ENCODE results near the gene ATRN.
"Not testable (repeated sequence)": the region's sequence is repeated elsewhere in the genome, so short reads cannot be mapped to it uniquely, and the experiment has no call there.

Gene ATRN

DNA sequence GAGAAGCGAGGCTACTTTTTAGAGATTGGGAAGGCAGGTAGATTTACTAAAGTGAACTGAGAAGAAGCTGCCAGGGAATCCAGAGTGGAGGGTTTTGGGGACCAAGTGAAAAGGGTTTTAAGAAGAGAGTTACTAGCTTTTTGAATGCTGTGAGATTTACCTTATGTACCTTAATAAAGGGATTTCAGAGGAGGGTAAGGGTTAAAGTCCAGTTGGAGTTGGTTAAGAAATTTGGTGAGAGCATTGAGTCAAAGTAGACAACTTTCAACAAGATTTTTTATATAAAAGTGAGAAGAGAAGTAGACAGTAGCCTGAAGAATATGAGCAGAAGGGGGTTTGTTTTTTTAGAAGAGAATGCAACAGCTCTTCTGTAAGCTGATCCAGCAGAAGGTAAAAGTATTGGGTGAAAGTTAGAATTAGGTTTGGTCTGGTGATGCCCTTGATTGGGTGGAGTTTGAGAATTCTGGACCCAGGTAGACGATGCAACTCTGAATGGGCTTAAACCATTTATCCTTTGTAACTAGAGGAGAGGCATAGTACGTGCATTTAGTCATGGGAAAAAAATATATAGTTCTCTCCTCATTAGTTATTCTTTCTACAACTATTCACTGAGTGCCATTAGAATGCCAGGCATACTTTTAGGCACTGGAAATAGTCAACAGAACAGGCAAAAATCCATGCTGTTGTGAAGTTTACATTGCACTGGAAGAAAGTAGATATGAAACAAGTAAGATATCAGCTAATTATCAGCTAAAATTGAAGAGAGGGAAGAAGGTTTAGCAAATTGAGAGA, 44.8 kb downstream of the ATRN start:
- DNase-seq (ENCODE audit: low read depth in 3 of 3) = no peak

DNA sequence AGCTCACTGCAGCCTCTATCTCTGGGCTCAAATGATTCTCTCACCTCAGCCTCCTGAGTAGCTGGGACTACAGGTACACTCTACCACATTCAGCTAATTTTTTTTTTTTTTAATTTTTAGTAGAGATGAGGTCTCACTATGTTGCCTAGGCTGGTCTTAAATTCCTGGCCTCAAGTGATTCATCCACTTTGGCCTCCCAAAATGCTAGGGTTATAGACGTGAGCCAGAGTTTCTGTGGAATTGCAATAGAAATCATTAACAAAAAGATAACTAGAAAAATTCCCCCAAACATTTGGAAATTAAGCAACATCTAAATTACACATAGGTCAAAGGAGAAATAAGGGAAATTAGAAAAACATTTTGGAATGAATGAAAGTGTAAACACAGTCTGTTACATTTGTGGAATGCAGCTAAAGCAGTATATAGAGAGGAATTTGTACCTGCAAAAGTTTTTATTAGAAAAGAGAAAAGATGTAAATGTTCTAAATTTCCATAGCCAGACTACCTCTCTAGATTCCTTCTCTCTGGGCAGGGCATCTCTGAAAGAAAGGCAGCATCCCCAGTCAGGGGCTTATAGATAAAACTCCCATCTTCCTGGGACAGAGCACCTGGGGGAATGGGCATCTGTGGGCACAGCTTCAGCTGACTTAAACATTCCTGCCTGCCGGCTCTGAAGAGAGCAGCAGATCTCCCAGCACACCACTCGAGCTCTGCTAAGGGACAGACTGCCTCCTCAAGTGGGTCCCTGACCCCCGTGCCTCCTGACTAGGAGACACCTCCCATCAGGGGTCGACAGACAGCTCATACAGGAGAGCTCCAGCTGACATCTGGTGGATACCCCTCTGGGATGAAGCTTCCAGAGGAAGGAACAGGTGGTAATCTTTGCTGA, 51.3 kb downstream of the ATRN start:
- DNase-seq (ENCODE audit: low read depth in 3 of 3) = no peak

DNA sequence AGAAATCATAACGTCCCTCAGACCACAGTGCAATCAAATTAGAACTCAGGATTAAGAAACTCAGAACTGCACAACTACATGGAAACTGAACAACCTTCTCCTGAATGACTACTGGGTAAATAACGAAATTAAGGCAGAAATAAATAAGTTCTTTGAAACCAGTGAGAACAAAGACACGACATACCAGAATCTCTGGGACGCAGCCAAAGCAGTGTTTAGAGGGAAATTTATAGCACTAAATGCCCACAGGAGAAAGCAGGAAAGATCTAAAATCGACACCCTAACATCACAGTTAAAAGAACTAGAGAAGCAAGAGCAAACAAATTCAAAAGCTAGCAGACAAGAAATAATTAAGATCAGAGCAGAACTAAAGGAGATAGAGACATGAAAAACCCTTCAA, 53.9 kb downstream of the ATRN start:
- DNase-seq (ENCODE audit: low read depth in 3 of 3) = not testable (repeated sequence)

DNA sequence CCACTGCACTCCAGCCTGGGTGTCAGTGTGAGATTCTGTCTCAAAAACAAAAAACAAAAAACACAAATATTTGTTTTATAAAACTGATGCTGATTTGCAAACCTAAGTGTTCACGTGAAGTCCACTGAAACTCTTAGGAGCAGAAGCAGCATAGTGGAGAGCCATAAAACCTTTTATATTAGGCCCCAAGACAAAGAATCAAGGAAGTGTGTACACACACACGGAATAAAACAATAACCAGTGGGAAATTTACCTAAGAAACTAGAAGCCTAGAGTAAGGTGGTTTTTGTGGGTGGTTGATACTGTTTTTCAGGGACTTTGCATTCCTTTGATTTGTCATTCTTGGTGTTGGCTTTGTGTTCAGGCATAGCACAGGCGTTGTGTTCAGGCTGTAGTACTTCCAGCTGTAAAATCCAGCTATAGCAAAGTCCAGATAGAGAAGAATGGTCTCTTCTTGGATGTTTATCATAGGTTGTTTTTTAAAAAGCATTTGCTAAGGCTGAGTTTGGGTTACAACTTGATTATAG, 61.3 kb downstream of the ATRN start:
- no peak for DNase-seq (ENCODE audit: low read depth in 3 of 3)

DNA sequence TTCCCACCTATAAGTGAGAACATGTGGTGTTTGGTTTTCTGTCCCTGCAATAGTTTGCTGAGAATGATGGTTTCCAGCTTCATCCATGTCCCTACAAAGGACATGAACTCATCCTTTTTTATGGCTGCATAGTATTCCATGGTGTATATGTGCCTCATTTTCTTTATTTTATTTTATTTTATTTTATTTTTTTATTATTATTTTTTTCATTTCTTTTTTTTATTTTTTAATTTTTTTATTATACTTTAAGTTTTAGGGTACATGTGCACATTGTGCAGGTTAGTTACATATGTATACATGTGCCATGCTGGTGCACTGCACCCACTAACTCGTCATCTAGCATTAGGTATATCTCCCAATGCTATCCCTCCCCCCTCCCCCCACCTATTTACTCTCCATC, 66.9 kb downstream of the ATRN start:
- not testable (repeated sequence) for DNase-seq (ENCODE audit: low read depth in 3 of 3)

DNA sequence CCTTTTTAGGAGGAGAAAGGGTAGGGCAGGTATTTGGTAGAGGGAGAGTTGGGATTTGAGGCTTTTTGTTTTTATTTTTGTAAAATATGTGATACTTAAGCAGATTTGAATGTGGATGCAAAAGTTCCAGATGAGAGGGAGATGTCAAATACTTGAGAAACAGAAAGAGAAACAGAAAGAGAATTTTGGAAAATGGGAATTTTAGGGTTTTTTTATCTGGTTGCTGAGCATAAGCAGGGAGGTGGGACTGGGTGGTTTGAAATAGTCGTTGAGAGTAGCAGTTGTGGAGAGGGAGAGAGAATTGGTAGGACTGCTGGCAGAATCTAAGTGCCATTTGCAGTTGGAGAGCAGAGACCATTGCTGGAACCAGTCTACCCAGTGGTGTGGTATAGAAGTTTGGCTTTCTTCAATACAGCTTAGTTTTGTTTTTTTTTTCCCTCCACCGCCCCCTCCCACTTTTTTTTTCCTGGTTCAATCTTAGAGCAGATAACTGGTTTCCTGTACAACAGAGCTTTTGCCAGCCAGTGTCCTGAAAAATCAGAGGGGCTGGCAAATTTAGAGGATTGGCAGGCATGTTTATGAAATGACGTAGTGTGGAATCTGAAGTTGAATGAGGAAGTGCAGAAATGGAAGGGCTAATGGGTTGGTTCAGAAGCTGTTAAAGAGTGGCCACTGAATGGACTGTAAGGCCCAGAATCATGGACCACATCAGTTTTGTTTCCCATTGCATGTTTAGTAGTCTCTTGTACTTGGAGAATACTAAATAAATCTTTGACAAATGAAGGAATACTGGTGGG, 68.7 kb downstream of the ATRN start:
- DNase-seq (ENCODE audit: low read depth in 3 of 3) = no peak

DNA sequence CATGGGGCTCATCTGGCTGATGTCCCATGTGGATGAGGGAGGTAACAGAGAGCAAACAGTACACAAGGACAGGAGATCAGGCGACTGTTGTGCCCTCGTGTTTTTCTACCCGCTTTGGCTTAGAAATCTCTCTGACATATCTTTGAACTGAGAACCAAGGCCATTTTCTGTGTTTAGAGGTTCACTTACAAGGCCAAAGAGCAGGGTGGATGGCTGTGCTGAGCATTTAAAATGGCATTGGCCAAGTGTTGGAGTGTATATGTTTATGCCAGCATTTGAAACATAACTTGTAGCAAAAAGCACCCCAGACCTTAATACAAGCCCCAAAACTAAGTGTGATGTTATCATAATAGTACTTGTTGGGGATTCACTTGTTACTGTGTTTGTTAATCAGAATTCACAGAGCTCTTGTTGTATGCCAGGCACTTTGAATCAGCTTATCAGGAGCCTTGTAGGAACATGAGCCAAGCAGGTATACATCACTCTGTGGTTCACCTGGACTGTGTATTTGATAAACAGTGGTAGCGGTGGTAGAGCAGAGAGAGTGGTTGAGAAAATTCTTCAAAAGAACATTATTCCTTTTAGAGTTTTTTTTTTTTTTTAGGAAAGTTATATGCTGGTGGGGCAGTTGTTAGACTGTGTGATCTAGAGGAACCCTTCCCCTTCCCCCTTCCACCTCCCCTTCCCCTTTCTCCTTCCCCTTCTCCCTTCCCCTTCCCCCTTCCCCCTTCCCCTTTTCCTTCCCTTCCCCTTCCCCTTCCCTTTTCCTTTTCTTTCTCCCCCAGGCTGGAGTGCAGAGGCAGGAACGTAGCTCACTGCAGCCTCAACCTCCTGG, 71.3 kb downstream of the ATRN start:
- no peak for DNase-seq (ENCODE audit: low read depth in 3 of 3)

DNA sequence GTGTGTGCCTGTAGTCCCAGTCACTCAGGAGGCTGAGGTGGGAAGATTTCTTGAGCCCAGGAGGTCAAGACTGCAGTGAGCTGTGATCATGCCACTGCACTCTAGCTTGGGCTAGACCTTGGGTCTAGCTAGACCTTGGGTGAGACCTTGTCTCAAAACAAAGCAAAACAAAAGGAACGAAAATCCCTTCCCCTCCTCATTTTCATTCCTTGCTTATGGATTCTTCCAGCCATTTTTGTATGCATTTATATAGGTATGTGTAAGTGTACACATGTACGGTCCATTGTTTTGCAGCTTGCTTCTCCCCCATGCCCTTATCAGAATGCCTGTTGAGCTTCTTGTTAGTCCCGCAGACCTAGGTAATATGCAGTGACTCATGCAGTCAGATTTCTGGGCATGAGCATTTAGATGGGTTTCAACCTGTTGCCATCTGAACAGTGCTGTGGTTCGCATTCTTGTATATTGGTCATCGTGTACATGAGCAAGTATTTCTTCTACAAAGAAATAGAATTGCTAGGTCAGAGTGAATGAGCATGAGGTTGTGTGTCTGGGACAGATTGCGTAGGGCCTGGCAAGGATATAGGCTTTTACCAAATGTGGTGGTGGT, 73.2 kb downstream of the ATRN start:
- DNase-seq (ENCODE audit: low read depth in 3 of 3) = no peak

DNA sequence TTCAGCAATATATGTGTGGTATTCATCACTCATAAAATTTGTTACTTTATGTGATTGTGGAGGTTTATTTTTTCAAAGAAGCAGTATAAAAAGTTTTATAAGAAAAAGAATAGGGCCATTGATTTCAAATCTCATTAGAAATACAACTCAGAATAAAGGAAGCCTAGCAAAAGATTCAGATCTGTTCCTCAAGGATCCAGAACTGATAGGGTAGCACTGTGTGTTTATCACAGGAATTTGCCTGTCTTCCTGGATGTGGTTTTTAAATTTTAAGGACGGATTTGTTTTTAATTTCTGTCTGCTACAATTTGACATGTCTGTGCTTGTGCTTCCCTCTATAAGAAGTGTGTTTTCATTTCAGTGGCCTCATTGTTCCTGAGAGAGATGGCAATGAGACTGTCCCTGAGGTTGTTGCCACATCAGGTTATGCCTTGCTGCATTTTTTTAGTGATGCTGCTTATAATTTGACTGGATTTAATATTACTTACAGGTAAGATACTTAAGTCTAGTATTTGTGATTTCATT, 74.6 kb downstream of the ATRN start:
- DNase-seq (ENCODE audit: low read depth in 3 of 3) = no peak

DNA sequence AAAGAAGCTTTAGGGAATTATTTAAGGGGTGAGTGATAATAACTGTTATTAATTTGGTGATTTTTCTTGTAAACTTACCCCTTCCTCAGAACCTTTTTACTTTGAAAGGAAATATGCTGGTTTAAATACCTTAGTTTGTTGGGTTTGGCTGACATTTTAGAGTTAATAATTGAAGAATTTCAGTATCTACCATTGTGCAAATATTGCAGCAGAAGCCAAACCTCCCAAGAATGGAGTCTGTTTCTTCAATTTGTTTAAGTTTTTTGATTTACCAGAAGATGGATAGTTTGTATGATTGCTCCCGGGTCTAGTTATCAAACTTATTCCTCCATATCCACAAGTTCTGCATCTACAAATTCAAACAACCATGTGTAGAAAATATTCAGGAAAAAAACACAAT, 77.1 kb downstream of the ATRN start:
- DNase-seq (ENCODE audit: low read depth in 3 of 3) = no peak

DNA sequence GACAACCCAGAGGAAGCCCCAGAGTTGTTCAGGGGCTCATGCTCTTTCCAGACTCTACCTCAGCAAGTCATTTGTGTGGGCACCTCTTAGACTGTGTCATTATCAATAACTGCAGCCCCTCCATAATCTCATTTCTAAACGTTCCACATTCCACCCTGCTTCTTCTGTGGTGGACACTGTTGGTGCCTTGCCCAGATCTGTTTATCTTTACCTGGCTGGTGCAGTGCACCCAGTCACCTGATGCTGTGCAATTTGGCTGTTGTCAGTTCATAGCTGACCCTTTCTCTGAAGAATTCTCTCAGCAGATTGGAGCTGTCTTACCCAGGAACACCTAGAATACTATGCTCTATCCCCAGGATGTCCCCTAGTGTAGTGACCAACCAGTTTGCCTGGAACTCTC, 80.0 kb downstream of the ATRN start:
- no peak for DNase-seq (ENCODE audit: low read depth in 3 of 3)

DNA sequence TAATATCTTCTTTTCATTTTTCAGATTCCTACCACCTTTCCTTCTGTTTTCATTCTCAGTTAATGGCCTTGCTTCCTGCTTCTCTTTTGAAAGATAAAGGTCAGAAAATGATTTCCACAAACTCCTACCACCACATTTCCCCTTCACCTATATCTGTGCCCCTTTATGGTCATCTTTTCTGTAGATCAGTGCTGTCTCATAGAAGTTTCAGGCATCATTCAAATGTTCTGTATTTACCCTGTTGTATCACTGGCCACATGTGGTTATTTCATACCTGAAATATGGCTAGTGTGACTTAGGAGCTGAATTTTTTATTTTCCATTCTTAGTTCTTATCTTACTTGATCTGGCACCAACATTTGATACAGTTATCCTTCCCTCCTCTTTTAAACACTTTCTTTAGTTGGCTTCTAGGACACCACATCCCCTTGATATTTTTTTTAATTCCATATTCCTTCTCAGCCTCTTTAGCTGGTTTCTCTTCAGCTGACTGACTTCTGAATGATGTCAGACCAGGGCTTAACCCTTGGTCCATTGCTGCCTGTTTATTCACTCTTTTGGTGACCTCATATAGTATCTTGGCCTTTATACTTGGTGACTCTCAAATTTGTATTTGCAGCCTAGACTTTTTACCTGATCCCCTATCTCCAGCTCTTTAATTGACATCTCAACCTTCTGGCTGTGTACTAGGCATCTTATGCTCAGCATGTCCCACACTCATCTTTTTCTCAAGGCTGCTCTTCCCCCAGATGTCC, 81.0 kb downstream of the ATRN start:
- no peak for DNase-seq (ENCODE audit: low read depth in 3 of 3)

DNA sequence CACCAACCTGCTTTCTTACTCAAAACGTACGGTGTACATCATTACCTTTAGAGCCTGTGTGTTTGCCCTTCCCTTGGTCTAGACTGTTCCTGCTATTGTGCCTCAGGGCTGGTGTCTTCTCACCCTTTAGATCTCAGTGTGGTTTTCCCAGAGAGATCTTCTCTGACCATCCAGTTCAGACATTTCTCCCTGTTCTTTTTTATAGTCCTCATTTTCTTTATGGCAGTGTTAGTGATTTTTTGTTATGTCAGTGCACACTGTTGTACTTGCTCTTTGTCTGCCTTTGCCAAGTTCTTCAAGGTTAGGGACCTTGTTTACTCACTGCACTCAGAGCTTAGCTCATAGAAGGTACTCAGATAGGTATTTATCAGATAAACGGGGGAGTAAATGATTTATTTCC, 82.8 kb downstream of the ATRN start:
- DNase-seq (ENCODE audit: low read depth in 3 of 3) = no peak

DNA sequence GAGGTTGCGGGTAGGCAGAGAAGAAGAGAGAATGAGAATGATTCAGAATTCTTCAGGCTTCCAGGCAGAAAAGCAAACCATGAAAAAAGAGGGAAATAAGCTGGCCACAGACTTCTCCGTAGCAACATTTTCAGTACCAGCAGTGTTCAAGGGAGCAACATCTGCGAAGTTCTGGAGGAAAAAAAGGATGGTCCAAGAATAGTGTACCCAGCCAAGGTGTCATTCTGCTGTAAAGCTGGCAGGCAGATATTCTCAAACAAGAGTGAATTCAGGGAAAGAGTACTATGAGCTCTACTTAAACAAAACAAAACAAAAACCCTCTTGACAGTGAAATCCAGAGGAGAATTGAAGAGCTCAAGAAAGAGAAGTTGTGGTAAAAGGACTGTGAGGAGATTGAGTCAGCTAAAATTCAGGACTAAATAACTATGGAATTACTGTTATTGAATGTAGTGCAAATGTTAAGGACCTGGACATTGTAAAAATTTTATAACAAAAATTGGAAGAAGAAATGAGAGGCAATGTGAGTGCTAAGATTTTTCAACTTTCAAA, 86.5 kb downstream of the ATRN start:
- DNase-seq (ENCODE audit: low read depth in 3 of 3) = no peak

DNA sequence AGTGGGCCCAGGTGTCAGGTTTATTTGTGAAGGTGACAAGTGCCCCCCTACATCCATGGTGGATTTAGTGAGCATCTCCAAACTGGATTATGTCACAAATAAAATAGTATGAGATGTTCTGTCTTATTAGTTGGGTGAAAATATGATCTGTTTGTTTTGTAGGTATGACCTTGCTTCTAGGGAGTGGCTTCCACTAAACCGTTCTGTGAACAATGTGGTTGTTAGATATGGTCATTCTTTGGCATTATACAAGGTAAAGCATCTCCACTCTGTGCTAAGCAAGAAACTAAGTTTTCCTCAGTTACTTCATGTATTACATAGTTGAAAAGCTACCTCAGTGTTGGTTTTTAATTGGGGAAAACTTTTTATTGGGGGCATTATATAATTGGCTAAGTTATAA, 88.4 kb downstream of the ATRN start:
- no peak for DNase-seq (ENCODE audit: low read depth in 3 of 3)

DNA sequence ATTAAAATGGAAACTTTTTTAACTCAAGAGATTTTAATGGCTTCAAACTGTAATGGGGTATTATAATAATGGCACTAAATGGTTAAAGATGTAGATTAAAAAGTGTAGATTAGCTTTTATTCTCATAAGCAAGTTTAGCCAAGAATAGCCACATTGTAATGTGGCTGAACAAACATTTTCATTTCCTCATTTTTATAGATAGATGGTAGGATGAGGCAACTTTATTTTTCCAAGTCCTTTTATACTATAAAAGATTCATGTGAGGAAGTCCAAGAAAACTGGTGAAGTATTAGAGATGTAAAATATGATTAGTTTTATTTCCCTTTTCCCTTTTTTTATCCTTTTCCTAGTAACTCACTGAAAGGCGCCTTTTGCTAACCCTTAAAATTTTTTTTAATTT, 88.8 kb downstream of the ATRN start:
- no peak for DNase-seq (ENCODE audit: low read depth in 3 of 3)

DNA sequence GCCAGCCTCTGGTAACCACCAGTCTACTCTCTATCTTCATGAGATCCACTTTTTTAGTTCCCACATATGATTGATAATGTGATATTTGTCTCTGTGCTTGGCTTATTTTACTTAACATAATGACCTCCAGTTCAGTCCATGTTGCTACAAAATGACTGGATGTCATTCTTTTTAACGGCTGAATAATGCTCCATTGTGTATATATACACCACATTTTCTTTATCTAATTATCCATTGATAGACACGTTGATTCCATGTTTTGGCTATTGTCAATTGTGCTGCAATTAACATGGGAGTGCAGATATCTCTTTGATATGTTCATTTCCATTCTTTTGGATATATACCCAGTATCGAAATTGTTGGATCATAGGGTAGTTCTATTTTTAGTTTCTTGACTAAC, 89.3 kb downstream of the ATRN start:
- DNase-seq (ENCODE audit: low read depth in 3 of 3) = no peak

DNA sequence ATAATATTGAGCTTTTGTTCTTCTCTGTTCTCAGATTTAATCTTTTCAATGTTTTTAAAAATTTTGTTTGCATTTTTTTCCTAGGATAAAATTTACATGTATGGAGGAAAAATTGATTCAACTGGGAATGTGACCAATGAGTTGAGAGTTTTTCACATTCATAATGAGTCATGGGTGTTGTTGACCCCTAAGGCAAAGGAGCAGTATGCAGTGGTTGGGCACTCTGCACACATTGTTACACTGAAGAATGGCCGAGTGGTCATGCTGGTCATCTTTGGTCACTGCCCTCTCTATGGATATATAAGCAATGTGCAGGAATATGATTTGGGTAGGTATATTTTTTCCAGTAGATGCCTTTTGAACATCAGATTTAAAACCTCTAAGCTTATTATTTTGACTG, 89.8 kb downstream of the ATRN start:
- no peak for DNase-seq (ENCODE audit: low read depth in 3 of 3)

DNA sequence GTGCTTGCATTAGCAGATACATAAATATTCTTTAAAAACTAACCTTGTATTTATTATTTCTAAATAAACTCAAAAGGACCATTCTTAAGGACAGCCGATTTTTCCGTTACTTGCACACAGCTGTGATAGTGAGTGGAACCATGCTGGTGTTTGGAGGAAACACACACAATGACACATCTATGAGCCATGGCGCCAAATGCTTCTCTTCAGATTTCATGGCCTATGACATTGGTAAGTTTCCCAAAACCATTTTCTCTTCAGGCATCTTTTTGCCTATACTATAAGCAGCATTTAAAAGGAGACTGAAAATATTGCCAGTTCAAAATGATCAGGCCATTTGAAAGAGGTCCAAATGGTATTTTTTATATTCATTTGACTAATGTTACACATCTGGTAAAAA, 92.3 kb downstream of the ATRN start:
- DNase-seq (ENCODE audit: low read depth in 3 of 3) = no peak
